ENCODE data around the gene C1orf116. TPM values are rescaled to one million over a fixed set of nuclear protein-coding genes. Genes with fewer than 3 reads are reported as not detected.

The C1orf116 gene
- total RNA-seq, 1 experiment from 2014 or later, result 0.09 TPM

GRCh38 chr1:206971029-206971655 lies 61.4 kb downstream of the C1orf116 start:
- intact Hi-C loops (cut with micrococcal nuclease; ENCODE audit: unreplicated experiment), result no loop called here
- no peaks in the 10 kb centered on the region for H3K9me3 ChIP-seq (ENCODE audit: low read depth, low read length, poor library complexity, severe bottlenecking)

GRCh38 chr1:206970446-206970845 lies 62.1 kb downstream of the C1orf116 start, which contains the start of gene FCAMR:
Gene FCAMR, minus strand, starts transcription at chr1:206970460. Its CDS starts 335 bp downstream, at chr1:206970125.
- BruUV-seq (replicated peaks), result no TSS peak
- intact Hi-C loops (cut with micrococcal nuclease; ENCODE audit: unreplicated experiment), result no loop called here
- no peaks in the 10 kb centered on the region for H3K36me3 ChIP-seq (ENCODE audit: insufficient read depth, low read length, poor library complexity, severe bottlenecking)
- TF ChIP-seq EZH2 (IDR thresholded peaks at IDR 0.05; ENCODE audit: borderline replicate concordance, low read depth, low read length, poor library complexity, severe bottlenecking) (no peak), CTCF (conservative IDR thresholded peaks at IDR 0.05; ENCODE audit: low read depth, low read length) (no peak)
- peaks cover 45% of the 10 kb centered on the region for H3K27me3 ChIP-seq (replicated peaks; ENCODE audit: insufficient read depth, low read depth, low read length, poor library complexity)
- H3K27ac ChIP-seq (ENCODE audit: low read depth, low read length, poor library complexity, severe bottlenecking), result no peak within 1 kb of the TSS
- H3K4me3 ChIP-seq (ENCODE audit: low read depth, low read length, poor library complexity, severe bottlenecking), result no peak within 1 kb of the TSS
- no peaks in the 10 kb centered on the region for H3K4me1 ChIP-seq (ENCODE audit: insufficient read depth, low read length, poor library complexity, severe bottlenecking)
- no peaks in the 10 kb centered on the region for H3K9me3 ChIP-seq (ENCODE audit: low read depth, low read length, poor library complexity, severe bottlenecking)
- ChIA-PET CTCF (no interaction called here), POLR2A (ENCODE audit: low non-redundant PET) (no interaction called here)
- no peak for DNase-seq (ENCODE audit: low spot score)

More at GRCh38 chr1:206971029-206971655, 61.4 kb downstream of the C1orf116 start:
- Histone ChIP-seq H3K27ac (ENCODE audit: low read depth, low read length, poor library complexity, severe bottlenecking) (no peak overlapping the region), H3K4me1 (ENCODE audit: insufficient read depth, low read length, poor library complexity, severe bottlenecking) (no peaks in the 10 kb centered on the region), H3K27me3 (replicated peaks; ENCODE audit: insufficient read depth, low read depth, low read length, poor library complexity) (peaks cover 45% of the 10 kb centered on the region), H3K4me3 (ENCODE audit: low read depth, low read length, poor library complexity, severe bottlenecking) (no peak overlapping the region), H3K36me3 (ENCODE audit: insufficient read depth, low read length, poor library complexity, severe bottlenecking) (no peaks in the 10 kb centered on the region)
- no peak for TF ChIP-seq EZH2 (IDR thresholded peaks at IDR 0.05; ENCODE audit: borderline replicate concordance, low read depth, low read length, poor library complexity, severe bottlenecking)
- no peak for TF ChIP-seq CTCF (conservative IDR thresholded peaks at IDR 0.05; ENCODE audit: low read depth, low read length)
- ChIA-PET POLR2A (ENCODE audit: low non-redundant PET) (no interaction called here), CTCF (no interaction called here)
- no TSS peak for BruUV-seq (replicated peaks)
- no peak for DNase-seq (ENCODE audit: low spot score)

DNA sequence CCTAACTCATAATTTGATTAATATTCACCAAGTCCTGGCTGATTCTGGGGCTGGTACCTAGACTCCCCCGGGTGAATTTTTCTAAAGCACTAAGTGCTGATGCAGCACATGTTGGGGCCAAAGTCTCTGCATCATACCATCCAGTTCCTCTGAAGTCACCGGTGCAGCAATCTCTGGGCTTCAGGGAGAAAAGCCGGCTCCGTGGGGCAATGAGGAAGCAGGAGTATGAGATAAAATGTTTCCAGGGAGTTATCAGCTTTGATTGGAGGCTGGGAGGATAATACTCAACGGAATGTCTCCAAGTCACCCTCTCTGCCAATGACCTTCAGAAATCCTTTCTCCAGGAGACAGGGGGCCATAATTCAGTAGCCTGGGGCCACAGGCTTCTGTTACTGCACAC lies 63.5 kb downstream of the C1orf116 start:
- no peak for DNase-seq (ENCODE audit: low spot score)
- POLR2A ChIA-PET (ENCODE audit: low non-redundant PET), result no interaction called here
- Histone ChIP-seq H3K27ac (ENCODE audit: low read depth, low read length, poor library complexity, severe bottlenecking) (no peak overlapping the region), H3K36me3 (ENCODE audit: insufficient read depth, low read length, poor library complexity, severe bottlenecking) (no peaks in the 10 kb centered on the region), H3K4me3 (ENCODE audit: low read depth, low read length, poor library complexity, severe bottlenecking) (no peak overlapping the region), H3K4me1 (ENCODE audit: insufficient read depth, low read length, poor library complexity, severe bottlenecking) (no peaks in the 10 kb centered on the region), H3K27me3 (replicated peaks; ENCODE audit: insufficient read depth, low read depth, low read length, poor library complexity) (peaks cover 45% of the 10 kb centered on the region), H3K9me3 (ENCODE audit: low read depth, low read length, poor library complexity, severe bottlenecking) (no peaks in the 10 kb centered on the region)
- CTCF ChIA-PET, result no interaction called here
- TF ChIP-seq CTCF (conservative IDR thresholded peaks at IDR 0.05; ENCODE audit: low read depth, low read length) (no peak), EZH2 (IDR thresholded peaks at IDR 0.05; ENCODE audit: borderline replicate concordance, low read depth, low read length, poor library complexity, severe bottlenecking) (no peak)
- no TSS peak for BruUV-seq (replicated peaks)
- intact Hi-C loops (cut with micrococcal nuclease; ENCODE audit: unreplicated experiment), result no loop called here

Other genes starting within 250 kb of the C1orf116 start
- not detected in 2 replicates for gene IL20, start 167.1 kb downstream of the C1orf116 start, total RNA-seq (2021)
- not detected in 2 replicates for gene IL24, start 135.3 kb downstream of the C1orf116 start, total RNA-seq (2021)
- not detected in 2 replicates for gene FCMR, start 110.8 kb downstream of the C1orf116 start, total RNA-seq (2021)
- gene PIGR, start 86.3 kb downstream of the C1orf116 start, total RNA-seq (2021), result not detected in 2 replicates
- not detected in 2 replicates for gene FCAMR, start 62.3 kb downstream of the C1orf116 start, total RNA-seq (2021)
- 12.0 and 12.6 TPM in 2 replicates for gene YOD1, start 18.5 kb upstream of the C1orf116 start, total RNA-seq (2021)
- 7.6 and 8.5 TPM in 2 replicates for gene PFKFB2, start 20.5 kb upstream of the C1orf116 start, total RNA-seq (2021)
- gene C4BPB, start 56.1 kb upstream of the C1orf116 start, total RNA-seq (2021), result not detected in 2 replicates
- gene C4BPA, start 71.5 kb upstream of the C1orf116 start, total RNA-seq (2021), result not detected in 2 replicates

Measured in A673 (cell line).